H1 (cell line): ENCODE results near the gene CMTM2.
"Not testable (repeated sequence)": the region's sequence is repeated elsewhere in the genome, so short reads cannot be mapped to it uniquely, and the experiment has no call there.

Experiments used
- BCL11A ChIP-seq, 2 experiments: IDR thresholded peaks; one replicate each; pipeline ENCODE4 v1.6.1; 2011; ENCODE audit warnings: low read depth in 2 of 2, low read length in 2 of 2, mild to moderate bottlenecking in 2 of 2
- EP300 ChIP-seq, 2 experiments: IDR thresholded peaks; 1 replicate in 1 of 2; 2 replicates in 1 of 2; pipeline ENCODE4 v1.6.1; 2011 to 2012; ENCODE audit warnings: low read depth in 2 of 2, low read length in 2 of 2, mild to moderate bottlenecking in 2 of 2, borderline replicate concordance in 1 of 2, inconsistent platforms in 1 of 2, moderate library complexity in 1 of 2
- EZH2 ChIP-seq: fragments of 200-600 bp; sonication (generic); IDR thresholded peaks from 2 replicates; pipeline ENCODE4 v1.7.1; 2012; ENCODE audit warnings: low read depth, mild to moderate bottlenecking, moderate library complexity, low read length, inconsistent platforms; ENCODE audit not compliant: severe bottlenecking
- HDAC6 ChIP-seq: IDR thresholded peaks from one replicate; pipeline ENCODE4 v1.7.1; 2012; ENCODE audit warnings: low read depth, mild to moderate bottlenecking, inconsistent platforms, low read length, moderate library complexity
- POLR2A ChIP-seq, 2 experiments: IDR thresholded peaks; 1 replicate in 1 of 2; 2 replicates in 1 of 2; pipeline ENCODE4 v1.6.1; 2011; ENCODE audit warnings: low read depth in 2 of 2, low read length in 2 of 2, mild to moderate bottlenecking in 2 of 2; ENCODE audit errors: control extremely low read depth in 1 of 2
- POLR2AphosphoS5 ChIP-seq: IDR thresholded peaks from 2 replicates; pipeline ENCODE4 v1.6.1; 2011; ENCODE audit warnings: low read depth, low read length
- RFX5 ChIP-seq: IDR thresholded peaks from 2 replicates; pipeline ENCODE4 v1.6.1; 2011; ENCODE audit warnings: low read depth, low read length, improper control_type of control experiment, borderline replicate concordance
- RXRA ChIP-seq: IDR thresholded peaks from 2 replicates; pipeline ENCODE4 v1.6.1; 2011; ENCODE audit warnings: low read depth, mild to moderate bottlenecking, low read length, moderate library complexity; ENCODE audit not compliant: insufficient read depth
- SP1 ChIP-seq: IDR thresholded peaks from 2 replicates; pipeline ENCODE4 v1.6.1; 2011; ENCODE audit warnings: low read depth, low read length
- TF ChIP-seq, protein P1 (sequence below), 3 experiments: IDR thresholded peaks; 1 replicate in 2 of 3; 2 replicates in 1 of 3; pipeline versions ENCODE4 v1.5.1 to v1.6.1; 2011; ENCODE audit warnings: low read length in 3 of 3, mild to moderate bottlenecking in 3 of 3, inconsistent platforms in 2 of 3, low read depth in 1 of 3, moderate library complexity in 1 of 3; ENCODE audit not compliant: insufficient read depth in 1 of 3; ENCODE audit errors: control extremely low read depth in 1 of 3

GRCh38 chr16:66567270-66567669, 12.0 kb upstream of the CMTM2 start:
- TF ChIP-seq, protein P1, sequence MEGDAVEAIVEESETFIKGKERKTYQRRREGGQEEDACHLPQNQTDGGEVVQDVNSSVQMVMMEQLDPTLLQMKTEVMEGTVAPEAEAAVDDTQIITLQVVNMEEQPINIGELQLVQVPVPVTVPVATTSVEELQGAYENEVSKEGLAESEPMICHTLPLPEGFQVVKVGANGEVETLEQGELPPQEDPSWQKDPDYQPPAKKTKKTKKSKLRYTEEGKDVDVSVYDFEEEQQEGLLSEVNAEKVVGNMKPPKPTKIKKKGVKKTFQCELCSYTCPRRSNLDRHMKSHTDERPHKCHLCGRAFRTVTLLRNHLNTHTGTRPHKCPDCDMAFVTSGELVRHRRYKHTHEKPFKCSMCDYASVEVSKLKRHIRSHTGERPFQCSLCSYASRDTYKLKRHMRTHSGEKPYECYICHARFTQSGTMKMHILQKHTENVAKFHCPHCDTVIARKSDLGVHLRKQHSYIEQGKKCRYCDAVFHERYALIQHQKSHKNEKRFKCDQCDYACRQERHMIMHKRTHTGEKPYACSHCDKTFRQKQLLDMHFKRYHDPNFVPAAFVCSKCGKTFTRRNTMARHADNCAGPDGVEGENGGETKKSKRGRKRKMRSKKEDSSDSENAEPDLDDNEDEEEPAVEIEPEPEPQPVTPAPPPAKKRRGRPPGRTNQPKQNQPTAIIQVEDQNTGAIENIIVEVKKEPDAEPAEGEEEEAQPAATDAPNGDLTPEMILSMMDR (IDR thresholded peaks at IDR 0.05; ENCODE audit: control extremely low read depth in 1 of 3, insufficient read depth in 1 of 3, low read depth in 1 of 3, low read length in 3 of 3), result not testable (repeated sequence)
- not testable (repeated sequence) for TF ChIP-seq POLR2A (IDR thresholded peaks at IDR 0.05; ENCODE audit: control extremely low read depth in 1 of 2, low read depth in 2 of 2, low read length in 2 of 2); POLR2AphosphoS5; EZH2; RXRA; EP300 (IDR thresholded peaks at IDR 0.05; ENCODE audit: borderline replicate concordance in 1 of 2, low read depth in 2 of 2, low read length in 2 of 2); HDAC6; BCL11A (IDR thresholded peaks at IDR 0.05; ENCODE audit: low read depth in 2 of 2, low read length in 2 of 2); SP1; RFX5
